ENCODE results near the gene RABL6.
"Not testable (repeated sequence)": the region's sequence is repeated elsewhere in the genome, so short reads cannot be mapped to it uniquely, and the experiment has no call there.

The RABL6 gene

DNA sequence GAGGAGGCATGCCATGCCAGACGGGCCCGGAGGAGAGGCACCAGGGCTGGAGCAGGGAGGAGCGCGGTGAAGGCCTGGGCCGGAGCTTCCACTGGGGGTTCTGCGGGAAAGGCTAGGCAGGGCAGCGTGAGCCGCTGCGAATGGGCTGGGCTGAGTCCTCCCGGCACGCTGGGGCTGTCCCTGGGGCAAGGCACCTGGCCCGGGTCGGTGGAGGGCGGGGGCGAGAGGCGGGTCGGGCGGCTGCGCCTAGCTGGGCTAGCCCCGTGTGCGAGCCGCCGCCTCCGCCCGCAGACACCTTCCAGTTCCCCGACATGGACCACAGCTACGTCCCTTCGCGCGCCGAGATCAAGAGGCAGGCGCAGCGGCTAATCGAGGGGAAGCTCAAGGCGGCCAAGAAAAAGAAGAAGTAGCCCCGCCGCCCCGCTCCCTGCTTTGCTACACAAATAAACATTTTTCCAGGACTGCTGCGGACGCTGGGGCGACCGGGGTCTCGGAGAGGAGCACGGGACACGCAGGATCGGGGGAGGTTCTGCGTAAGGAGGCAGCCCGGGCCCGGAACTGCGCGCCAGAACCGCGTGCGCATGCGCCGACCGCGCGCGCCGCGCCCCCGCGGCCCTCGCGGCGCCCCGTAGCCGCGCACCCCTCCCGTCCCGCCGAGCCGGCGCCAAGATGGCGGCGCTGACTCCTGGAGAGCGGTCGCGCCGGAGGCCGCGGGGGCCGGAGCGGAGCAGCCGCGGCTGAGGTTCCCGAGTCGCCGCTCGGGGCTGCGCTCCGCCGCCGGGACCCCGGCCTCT is at the start of gene RABL6:
Gene RABL6, plus strand, starts transcription at position 668 of the 794 bp plus-strand sequence. CDS start 249 bp downstream, outside the sequence.
- DNase-seq: peak; percentile 88

GRCh38 chr9:136759001-136759400 is 48.7 kb upstream of the RABL6 start:
- no peak for DNase-seq

DNA sequence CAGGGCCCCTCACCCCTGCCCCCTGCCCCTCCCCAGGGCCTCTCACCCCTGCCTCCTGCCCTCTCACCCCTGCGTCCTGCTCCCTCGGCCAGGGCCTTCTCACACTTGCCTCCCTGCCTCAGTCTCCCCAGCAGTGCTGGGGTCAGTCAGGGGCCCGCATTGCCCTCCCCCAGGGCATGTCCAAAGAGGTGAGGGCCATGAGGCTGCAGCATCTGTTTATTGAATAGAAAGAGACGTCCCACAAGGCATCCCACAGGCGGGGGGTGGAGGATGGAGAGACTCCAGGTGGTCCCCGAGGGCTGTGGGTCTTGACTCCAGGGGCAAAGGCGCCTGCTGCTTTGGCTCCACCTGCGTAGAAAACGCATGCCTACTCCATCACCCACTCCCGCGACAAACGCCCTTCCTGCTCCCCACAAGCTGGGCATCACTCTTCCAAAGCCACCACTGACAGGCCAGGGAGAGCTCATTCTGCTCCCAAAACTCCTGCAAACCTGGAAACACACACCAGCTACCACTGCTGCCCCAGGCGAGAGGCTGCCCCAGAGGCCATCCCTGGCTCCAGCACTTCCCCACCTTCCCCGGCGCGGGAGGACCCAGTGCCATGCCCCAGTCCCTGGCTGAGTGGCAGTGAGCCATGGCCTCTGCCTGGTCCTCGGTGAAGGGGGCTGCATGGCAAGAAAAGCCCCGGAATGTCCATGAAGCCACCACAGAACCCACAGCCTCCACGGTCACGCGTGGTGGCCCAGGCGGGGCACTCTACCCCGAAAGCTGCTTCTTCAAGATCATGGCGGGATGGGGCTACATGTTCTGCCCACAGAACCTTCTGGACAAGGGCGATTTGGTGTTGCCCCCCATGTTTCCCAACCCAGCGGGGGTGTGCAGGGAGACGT is 48.1 kb upstream of the RABL6 start:
- DNase-seq: no peak

DNA sequence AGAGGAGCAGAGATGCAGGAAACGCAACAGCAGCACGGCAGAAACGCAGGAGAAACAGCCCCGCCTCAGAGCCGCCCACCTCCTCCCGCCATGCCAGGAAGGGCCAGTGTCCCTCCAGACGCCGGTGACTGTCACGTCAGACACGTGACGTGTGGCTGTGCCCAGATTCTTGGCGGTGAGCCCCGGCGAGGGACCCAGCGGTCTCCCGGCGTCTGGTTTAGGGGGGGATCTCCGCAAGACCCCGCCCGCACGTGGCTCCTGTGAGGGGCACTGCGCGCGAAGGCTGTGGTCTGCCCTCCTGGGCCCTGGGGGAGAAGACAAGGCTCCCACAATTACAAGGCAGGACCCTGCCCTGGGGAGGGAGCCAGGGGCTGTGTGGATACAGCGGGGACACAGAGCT is 47.3 kb upstream of the RABL6 start:
- no peak for DNase-seq

DNA sequence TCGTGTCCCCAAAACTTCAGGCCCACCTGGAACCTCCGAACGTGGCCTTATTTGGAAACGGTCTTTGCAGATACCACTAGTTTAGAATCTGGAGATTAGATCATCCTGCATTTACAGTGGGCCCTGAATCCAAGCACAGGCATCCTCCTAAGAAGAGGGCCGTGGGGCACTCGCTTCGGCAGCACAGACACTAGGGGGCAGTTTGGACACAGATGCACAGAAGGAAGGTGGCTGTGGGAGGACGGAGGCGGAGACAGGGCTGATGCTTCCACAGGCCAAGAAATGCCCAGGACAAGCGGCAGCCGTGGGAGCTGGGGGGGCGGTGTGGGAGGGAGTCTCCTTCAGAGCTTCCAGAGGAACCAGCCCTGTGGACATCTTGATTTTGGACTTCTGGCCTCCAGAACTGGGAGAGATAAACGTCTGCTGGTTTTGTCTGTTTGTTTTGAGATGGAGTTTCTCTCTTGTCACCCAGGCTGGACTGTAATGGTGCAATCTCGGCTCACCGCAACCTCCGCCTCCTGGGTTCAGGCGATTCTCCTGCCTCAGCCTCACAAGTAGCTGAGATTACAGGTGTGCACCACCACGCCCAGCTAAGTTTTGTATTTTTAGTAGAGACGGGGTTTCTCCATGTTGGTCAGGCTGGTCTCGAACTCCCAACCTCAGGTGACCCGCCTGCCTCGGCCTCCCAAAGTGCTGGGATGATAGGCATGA is 46.8 kb upstream of the RABL6 start:
- DNase-seq: peak; percentile 52

DNA sequence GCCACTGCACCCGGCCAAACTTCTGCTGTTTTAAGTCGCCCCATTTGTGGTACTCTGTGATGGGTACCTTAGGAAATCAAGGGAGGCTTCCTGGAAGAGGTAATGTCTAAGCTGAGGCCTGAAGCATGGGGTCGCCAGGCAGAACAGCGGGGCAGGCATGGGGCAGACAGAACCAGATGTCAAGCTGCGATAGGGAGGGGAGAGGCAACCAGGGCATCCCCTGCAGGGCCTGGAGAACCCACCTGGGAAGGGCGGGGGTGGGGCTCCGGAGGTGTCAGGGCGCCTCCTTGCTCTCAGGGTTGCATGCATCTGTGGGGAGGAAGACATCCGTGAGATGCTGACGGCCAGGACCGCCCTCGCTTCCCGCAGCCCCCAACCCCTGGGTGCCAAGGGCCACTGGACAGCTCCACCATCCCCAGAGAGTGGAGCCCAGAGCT is 46.2 kb upstream of the RABL6 start:
- no peak for DNase-seq

- DNase-seq: no peak
Observed at GRCh38 chr9:136762221-136762691, 45.5 kb upstream of the RABL6 start.

- DNase-seq: peak; percentile 70
Observed at GRCh38 chr9:136762915-136763648, 44.7 kb upstream of the RABL6 start.

- DNase-seq: no peak
Observed at GRCh38 chr9:136763649-136764035, 44.1 kb upstream of the RABL6 start.

GRCh38 chr9:136764301-136764891 is 43.4 kb upstream of the RABL6 start, which contains the start of gene LCN15:
Gene LCN15 (minus strand): TSS chr9:136764518. CDS start chr9:136764488, 30 bp downstream.
- no peak for DNase-seq

DNA sequence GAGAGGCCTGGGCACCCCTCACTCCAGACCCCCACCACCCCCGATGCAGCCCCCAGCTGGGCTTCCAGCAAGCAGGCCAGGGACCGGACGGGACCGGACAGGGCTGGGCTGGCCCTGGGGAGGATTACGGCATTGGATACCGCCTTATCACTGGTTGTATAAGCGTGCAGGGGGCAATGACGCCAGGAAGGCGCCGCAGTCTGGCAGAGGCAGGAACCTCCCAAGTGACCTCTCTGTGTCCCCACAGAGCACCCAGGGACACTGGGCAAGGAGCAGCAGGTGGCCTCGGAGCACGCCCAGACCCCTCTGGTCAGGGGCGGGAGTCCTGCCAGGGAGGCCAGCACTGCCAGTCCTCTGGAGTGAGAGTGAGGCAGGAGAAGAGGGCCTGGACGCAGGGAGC is 42.7 kb upstream of the RABL6 start:
- DNase-seq: no peak

GRCh38 chr9:136765745-136766409 is 41.9 kb upstream of the RABL6 start:
- not testable (repeated sequence) for DNase-seq

DNA sequence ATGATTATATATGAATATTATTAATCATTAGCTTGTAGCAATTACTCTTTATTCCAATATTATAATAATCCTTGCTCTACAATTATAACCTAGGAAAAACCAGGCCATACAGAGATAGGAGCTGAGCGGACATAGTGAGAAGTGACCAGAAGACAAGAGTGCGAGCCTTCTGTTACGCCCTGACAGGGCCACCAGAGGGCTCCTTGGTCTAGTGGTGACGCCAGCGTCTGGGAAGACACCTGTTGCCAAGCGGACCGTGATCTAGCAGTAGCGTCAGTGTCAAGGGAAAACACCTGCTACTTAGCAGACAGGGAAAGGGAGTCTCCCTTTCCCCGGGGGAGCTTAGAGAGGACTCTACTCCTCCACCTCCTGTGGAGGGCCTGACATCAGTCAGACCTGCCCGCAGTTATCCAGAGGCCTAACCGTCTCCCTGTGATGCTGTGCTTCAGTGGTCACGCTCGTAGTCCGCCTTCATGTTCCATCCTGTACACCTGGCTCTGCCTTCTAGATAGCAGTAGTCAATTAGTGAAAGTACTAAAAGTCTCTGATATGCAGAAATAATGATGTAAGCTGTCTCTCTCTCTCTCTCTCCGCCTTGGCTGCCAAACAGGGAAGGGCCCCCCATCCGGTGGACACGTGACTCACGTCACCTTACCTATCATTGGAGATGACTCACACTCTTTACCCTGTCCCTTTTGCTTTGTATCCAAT is 41.2 kb upstream of the RABL6 start:
- peak; percentile 55 for DNase-seq

DNA sequence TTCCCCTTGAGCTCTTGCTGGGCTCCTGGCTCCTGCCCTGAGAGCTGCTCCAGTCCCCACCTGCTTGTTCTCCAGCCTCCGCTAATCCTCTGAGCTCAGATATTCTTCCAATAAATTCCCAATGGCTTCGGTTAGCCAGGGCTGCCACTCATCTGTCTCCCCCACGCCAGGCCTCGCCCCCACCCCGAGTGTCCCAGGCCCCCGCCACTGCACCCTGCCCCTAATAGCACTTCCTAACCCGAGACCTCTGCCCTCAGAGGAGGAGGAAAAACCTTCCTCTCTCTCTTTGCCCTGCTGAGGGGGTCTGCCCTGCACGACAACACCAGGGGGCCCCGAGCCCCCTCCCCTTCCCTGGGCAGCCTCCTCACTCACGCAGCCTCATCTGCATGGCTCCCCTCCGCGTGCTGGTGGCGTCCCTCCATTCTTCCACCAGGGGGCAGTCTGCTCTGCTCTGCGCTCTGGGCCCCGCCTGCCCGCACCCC is 38.0 kb upstream of the RABL6 start:
- peak; percentile 66 for DNase-seq

DNA sequence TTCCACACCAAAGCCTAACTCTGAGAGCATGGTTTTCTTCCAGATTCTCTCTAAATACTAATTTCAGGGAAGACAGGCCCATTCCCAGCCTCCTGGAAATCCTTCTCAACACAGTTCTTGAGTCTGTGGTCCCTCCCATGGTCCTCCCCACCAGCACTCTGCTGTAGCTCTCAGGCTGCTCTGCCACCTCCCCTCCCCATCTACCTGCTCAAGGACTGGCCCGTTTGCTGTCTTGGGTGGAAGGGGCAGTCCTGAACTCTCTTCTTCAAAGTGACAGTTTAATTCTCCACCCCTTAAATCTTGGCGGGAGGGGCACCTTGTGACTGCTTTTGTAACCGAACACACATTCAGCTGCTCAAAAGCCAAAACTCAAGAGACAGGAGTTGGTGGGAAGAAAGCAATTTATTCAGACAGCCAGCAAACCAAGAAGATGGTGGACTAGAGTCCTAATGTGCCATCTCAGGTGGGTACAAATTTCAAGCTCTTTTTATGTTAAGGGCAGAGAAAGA is 35.8 kb upstream of the RABL6 start:
- DNase-seq: no peak

GRCh38 chr9:136773386-136774044 is 34.2 kb upstream of the RABL6 start:
- DNase-seq: peak; percentile 47

GRCh38 chr9:136774416-136775045 is 33.2 kb upstream of the RABL6 start:
- no peak for DNase-seq

- no peak for DNase-seq
Observed at GRCh38 chr9:136775191-136775590, 32.6 kb upstream of the RABL6 start.

DNA sequence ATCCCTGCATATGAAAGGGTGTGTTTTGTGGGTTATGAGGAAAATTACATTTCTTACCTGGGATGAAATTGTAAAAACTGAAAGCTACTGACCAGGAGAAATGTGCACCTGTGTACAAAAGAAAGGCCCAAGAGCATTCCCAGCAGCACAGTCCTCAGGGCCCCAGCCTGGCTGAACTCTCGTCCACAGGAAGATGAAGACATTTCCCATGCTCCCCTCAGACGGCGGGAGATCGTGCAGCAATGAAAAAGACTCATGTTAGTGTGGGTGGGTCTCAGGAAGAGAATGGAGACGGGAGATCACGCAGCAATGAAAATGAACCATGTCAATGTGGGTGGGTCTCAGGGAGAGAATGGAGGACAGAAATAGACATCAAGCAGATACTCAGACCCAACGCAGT is 30.8 kb upstream of the RABL6 start:
- no peak for DNase-seq

All from activated CD4-positive, alpha-beta T cell treated with anti-CD3 and anti-CD28 coated beads, Interleukin-2, Interleukin-6, amounts not matched to agents 100 ng/mL and 50 ng/mL, durations not matched to agents 16 hours and 8 hours (primary cell).